GM20000 (cell line): ENCODE data around the gene ROBO2.

Experiments used
- DNase-seq: peaks from one replicate; pipeline ENCODE4 v3.0.0; 2012; ENCODE audit warnings: low spot score
- TF ChIP-seq, protein P1 (sequence below): IDR thresholded peaks from 2 replicates; pipeline ENCODE4 v1.5.1; 2012; ENCODE audit warnings: mild to moderate bottlenecking, control low read depth; ENCODE audit errors: extremely low read depth, missing control alignments

ROBO2 gene

DNA sequence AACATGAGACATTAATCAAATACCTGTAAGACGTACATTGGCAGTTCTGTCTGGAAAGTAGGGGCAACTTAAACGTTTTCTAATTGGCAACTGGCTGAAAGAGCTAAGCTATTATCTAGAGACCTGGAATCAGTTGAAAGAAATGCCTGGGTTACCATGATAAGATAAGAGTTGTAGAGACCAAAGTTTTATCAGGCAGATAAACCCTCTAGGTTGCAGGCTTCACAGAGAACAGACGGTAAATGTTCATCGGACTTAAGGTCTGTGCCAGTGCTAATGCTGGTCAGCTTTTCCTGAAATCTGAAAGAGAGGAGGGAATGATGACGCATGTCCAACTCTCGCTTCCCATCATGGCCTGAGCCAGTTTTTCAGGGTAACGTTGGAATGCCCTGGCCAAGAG lies 196.2 kb downstream of the ROBO2 start:
- TF ChIP-seq, protein P1, sequence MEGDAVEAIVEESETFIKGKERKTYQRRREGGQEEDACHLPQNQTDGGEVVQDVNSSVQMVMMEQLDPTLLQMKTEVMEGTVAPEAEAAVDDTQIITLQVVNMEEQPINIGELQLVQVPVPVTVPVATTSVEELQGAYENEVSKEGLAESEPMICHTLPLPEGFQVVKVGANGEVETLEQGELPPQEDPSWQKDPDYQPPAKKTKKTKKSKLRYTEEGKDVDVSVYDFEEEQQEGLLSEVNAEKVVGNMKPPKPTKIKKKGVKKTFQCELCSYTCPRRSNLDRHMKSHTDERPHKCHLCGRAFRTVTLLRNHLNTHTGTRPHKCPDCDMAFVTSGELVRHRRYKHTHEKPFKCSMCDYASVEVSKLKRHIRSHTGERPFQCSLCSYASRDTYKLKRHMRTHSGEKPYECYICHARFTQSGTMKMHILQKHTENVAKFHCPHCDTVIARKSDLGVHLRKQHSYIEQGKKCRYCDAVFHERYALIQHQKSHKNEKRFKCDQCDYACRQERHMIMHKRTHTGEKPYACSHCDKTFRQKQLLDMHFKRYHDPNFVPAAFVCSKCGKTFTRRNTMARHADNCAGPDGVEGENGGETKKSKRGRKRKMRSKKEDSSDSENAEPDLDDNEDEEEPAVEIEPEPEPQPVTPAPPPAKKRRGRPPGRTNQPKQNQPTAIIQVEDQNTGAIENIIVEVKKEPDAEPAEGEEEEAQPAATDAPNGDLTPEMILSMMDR = no peak
- no peak for DNase-seq

DNA sequence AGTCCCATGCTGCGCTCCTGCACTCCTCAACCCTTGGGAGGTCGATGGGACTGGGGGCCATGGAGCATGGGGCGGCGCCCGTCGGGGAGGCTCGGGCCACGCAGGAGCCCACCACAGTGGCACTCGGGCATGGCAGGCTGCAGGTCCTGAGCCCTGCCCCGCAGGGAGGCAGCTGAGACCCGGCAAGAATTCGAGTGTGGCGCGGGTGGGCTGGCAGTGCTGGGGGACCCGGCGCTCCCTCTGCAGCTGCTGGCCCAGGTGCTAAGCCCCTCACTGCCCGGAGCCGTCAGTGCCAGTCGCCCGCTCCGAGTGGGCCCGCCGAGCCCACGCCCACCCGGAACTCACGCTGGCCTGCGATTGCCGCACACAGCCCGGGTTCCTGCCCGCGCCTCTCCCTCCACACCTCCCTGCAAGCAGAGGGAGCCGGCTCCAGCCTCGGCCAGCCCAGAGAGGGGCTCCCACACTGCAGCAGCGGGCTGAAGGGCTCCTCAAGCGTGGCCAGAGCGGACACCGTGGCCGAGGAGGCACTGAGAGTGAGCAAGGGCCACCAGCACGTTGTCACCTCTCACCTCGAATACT lies 200.3 kb downstream of the ROBO2 start:
- TF ChIP-seq, protein P1 = no peak
- no peak for DNase-seq

- DNase-seq = no peak
- TF ChIP-seq, protein P1 = no peak
These were observed 202.5 kb downstream of the ROBO2 start for GRCh38 chr3:77242371-77242770.

- TF ChIP-seq, protein P1 = no peak
- no peak for DNase-seq
These were observed 205.1 kb downstream of the ROBO2 start for GRCh38 chr3:77244981-77245380.

GRCh38 chr3:77247061-77247460 lies 207.2 kb downstream of the ROBO2 start:
- no peak for DNase-seq
- TF ChIP-seq, protein P1 = no peak

DNA sequence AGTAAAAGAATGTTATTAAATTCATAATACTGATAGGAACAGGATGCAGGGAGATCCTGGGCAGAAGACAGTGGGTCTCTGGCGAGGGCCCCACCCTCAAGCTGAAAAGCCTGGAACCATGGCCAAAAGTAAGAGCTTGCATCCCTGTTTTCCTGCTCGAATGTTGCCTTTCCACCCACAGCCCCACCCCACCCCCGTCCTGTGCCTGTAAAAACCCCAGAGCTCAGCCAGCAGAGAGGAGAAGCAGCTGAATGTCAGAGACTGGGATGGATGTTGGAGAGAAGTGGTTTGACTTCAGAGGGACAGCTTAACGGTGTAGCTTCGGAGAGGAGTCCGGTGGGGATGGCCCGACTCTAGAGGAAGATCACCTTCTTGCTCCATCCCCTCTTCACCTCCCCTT lies 207.9 kb downstream of the ROBO2 start:
- DNase-seq = no peak
- TF ChIP-seq, protein P1 = no peak

- TF ChIP-seq, protein P1 = no peak
These were observed 208.5 kb downstream of the ROBO2 start for GRCh38 chr3:77248420-77248819.

More at GRCh38 chr3:77248420-77248819, 208.5 kb downstream of the ROBO2 start:
- DNase-seq = no peak
